Parathyroid adenoma (tissue), 2 donors: ENCODE results near the gene RUNX2.

Source experiments
- H2AFZ ChIP-seq: fragments of 300-600 bp; sonication (generic); one replicate; pipeline ENCODE4 v1.7.0; 2017; ENCODE audit warnings: antibody characterized with exemption, mild to moderate bottlenecking
- H3K27ac ChIP-seq: fragments of 300-600 bp; sonication (generic); one replicate; pipeline ENCODE4 v1.7.0; 2017
- H3K27me3 ChIP-seq: fragments of 300-600 bp; sonication (generic); one replicate; pipeline ENCODE4 v1.7.0; 2017; ENCODE audit warnings: low read length; ENCODE audit not compliant: control insufficient read depth, insufficient read depth
- H3K36me3 ChIP-seq: fragments of 300-600 bp; sonication (generic); one replicate; pipeline ENCODE4 v1.7.0; 2017; ENCODE audit warnings: low read length; ENCODE audit not compliant: control insufficient read depth, insufficient read depth
- H3K4me1 ChIP-seq: fragments of 300-600 bp; sonication (generic); one replicate; pipeline ENCODE4 v1.7.0; 2017; ENCODE audit warnings: control low read depth
- H3K4me2 ChIP-seq: fragments of 300-600 bp; sonication (generic); one replicate; pipeline ENCODE4 v1.7.0; 2017; ENCODE audit warnings: low read length
- H3K4me3 ChIP-seq: fragments of 300-600 bp; sonication (generic); one replicate; pipeline ENCODE4 v1.7.0; 2017; ENCODE audit warnings: low read depth, low read length
- H3K79me2 ChIP-seq: fragments of 300-600 bp; sonication (generic); one replicate; pipeline ENCODE4 v1.7.0; 2017; ENCODE audit warnings: control low read depth
- H3K9ac ChIP-seq: fragments of 300-600 bp; sonication (generic); one replicate; pipeline ENCODE4 v1.7.0; 2017; ENCODE audit warnings: mild to moderate bottlenecking
- H3K9me3 ChIP-seq: fragments of 300-600 bp; sonication (generic); one replicate; pipeline ENCODE4 v1.7.0; 2017; ENCODE audit warnings: low read length; ENCODE audit not compliant: control insufficient read depth
- TF ChIP-seq, protein P1 (sequence below): fragments of 300-600 bp; sonication (generic); IDR thresholded peaks from one replicate; pipeline ENCODE4 v1.7.0; 2017; ENCODE audit warnings: antibody characterized with exemption, mild to moderate bottlenecking
- donor health status: primary hyperparathyroidism.

RUNX2 gene

DNA sequence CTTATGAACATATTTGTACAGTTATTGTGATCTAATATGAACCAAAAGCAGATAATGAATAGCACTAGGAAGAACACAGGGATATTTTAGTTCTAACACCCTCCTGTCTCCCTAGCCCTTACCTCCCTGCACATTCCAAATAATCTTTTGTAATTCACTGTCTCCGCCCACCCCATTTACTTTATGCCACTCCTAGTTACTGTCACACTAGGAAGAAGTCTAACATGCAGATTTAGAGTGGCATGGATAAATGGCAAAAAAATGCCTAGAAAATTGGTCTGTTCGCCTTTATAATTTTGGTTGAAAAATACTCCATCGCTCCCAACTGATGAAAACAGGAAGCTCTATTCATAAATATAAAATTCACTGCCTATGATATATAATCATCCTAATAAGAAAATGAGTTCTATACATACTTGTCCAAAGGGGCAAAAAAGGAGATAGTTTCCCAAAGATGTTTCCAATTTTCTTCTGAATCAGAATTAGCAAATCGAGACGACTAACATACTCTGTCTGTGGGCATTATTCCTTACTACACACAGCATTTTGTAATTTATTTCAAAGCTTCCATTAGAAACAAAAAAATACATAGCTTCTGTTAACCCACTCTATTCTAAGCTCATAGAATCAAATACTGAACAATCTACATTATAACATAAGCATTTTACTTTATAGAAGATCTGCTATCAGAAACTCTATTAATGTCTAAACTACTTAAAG, 1.3 kb upstream of the RUNX2 start:
- Histone ChIP-seq H3K4me3 (no peak overlapping the region), H3K27me3 (no peaks in the 10 kb centered on the region), H3K9ac (no peak overlapping the region), H3K9me3 (no peaks in the 10 kb centered on the region), H3K79me2 (no peaks in the 10 kb centered on the region), H3K27ac (no peak overlapping the region), H3K4me1 (no peaks in the 10 kb centered on the region), H3K4me2 (no peak overlapping the region), H2AFZ (no peak overlapping the region), H3K36me3 (no peaks in the 10 kb centered on the region)
- TF ChIP-seq, protein P1, sequence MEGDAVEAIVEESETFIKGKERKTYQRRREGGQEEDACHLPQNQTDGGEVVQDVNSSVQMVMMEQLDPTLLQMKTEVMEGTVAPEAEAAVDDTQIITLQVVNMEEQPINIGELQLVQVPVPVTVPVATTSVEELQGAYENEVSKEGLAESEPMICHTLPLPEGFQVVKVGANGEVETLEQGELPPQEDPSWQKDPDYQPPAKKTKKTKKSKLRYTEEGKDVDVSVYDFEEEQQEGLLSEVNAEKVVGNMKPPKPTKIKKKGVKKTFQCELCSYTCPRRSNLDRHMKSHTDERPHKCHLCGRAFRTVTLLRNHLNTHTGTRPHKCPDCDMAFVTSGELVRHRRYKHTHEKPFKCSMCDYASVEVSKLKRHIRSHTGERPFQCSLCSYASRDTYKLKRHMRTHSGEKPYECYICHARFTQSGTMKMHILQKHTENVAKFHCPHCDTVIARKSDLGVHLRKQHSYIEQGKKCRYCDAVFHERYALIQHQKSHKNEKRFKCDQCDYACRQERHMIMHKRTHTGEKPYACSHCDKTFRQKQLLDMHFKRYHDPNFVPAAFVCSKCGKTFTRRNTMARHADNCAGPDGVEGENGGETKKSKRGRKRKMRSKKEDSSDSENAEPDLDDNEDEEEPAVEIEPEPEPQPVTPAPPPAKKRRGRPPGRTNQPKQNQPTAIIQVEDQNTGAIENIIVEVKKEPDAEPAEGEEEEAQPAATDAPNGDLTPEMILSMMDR = no peak

GRCh38 chr6:45328523-45328922, 393 bp downstream of the RUNX2 start:
- TF ChIP-seq, protein P1 = no peak

DNA sequence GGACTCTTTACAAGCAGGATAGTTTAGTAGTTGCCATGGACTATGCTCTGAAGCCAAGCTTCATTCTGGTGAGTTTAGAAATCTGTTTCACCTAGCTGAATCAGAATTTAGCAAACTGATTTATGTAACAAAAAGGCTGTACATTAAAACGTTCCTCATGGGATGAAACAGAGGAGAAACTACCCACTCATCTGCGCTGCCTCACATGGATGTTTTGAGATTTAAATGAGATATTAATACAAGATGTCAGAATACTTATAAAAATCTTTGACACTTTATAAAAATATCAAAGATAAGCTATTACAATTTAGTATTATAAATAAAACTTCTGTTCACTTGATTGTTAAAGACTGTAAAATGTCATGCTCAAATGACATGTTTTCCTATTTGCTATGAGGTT, 16.8 kb downstream of the RUNX2 start:
- H3K4me3 ChIP-seq = no peak overlapping the region
- no peak overlapping the region for H3K9ac ChIP-seq
- no peaks in the 10 kb centered on the region for H3K27me3 ChIP-seq
- H3K4me1 ChIP-seq = no peaks in the 10 kb centered on the region
- no peak overlapping the region for H3K4me2 ChIP-seq
- H3K27ac ChIP-seq = no peak overlapping the region
- no peaks in the 10 kb centered on the region for H3K9me3 ChIP-seq
- H3K79me2 ChIP-seq = no peaks in the 10 kb centered on the region
- no peak overlapping the region for H2AFZ ChIP-seq
- TF ChIP-seq, protein P1 = no peak
- no peaks in the 10 kb centered on the region for H3K36me3 ChIP-seq

More at GRCh38 chr6:45328523-45328922, 393 bp downstream of the RUNX2 start:
- Histone ChIP-seq H2AFZ (no peak overlapping the region), H3K4me3 (no peak overlapping the region), H3K9ac (no peak overlapping the region), H3K27ac (no peak overlapping the region), H3K4me1 (no peaks in the 10 kb centered on the region), H3K4me2 (no peak overlapping the region), H3K27me3 (no peaks in the 10 kb centered on the region), H3K9me3 (no peaks in the 10 kb centered on the region), H3K36me3 (no peaks in the 10 kb centered on the region), H3K79me2 (no peaks in the 10 kb centered on the region)

DNA sequence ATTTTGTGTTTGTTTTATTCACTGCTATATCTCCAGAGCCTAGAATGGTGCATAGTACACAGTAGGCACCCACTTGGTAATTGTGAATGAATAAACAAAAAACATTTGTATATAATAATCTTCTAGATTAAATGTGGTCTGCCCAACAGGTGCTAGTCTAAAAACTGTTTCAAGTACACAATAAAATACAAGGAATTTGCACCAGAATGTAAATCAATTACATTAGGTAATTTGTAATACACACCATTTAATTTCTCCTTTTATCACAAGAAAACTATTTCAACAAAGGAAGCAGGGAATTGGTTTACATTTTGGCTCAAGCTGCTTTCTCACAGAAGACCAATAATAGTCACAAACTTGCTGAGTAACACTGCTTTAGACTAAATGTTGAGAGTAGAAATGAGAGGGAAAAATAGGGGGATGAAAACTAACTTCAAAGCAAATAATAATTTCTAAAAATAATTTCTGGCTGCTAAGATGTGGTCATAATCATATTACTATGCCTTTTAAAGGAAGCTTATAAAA, 22.1 kb downstream of the RUNX2 start:
- Histone ChIP-seq H3K27ac (no peak overlapping the region), H3K9ac (no peak overlapping the region), H3K79me2 (no peaks in the 10 kb centered on the region), H3K4me1 (no peaks in the 10 kb centered on the region), H2AFZ (no peak overlapping the region), H3K4me3 (no peak overlapping the region), H3K9me3 (no peaks in the 10 kb centered on the region), H3K4me2 (no peak overlapping the region), H3K36me3 (no peaks in the 10 kb centered on the region), H3K27me3 (no peaks in the 10 kb centered on the region)
- TF ChIP-seq, protein P1 = no peak

- Histone ChIP-seq H3K27ac (no peak overlapping the region), H3K4me1 (no peaks in the 10 kb centered on the region), H3K36me3 (no peaks in the 10 kb centered on the region), H3K4me2 (no peak overlapping the region), H3K9me3 (no peaks in the 10 kb centered on the region), H3K79me2 (no peaks in the 10 kb centered on the region), H3K4me3 (no peak overlapping the region), H3K9ac (no peak overlapping the region), H3K27me3 (no peaks in the 10 kb centered on the region), H2AFZ (no peak overlapping the region)
- TF ChIP-seq, protein P1 = no peak
Measured at GRCh38 chr6:45351076-45351475, 22.9 kb downstream of the RUNX2 start.
